Stimulated activated CD4-positive, alpha-beta T cell treated with anti-CD3 and anti-CD28 coated beads, Interleukin-12 subunit alpha, Interleukin-12 subunit beta, amount 100 ng/mL, for 48 hours (primary cell): ENCODE measurements around the gene KAT5.
A peak's percentile ranks its signal among the peaks of the same experiment; 100 is the strongest.
"Not testable (repeated sequence)": the region's sequence is repeated elsewhere in the genome, so short reads cannot be mapped to it uniquely, and the experiment has no call there.

ENCODE experiments used
- DNase-seq, 3 donors: peaks; one replicate each; pipeline ENCODE4 v3.0.0-alpha.2; 2020; ENCODE audit warnings: low read depth in 2 of 3, low spot score in 1 of 3

KAT5 gene

GRCh38 chr11:65743681-65744025 lies 31.6 kb downstream of the KAT5 start:
- no peak for DNase-seq

DNA sequence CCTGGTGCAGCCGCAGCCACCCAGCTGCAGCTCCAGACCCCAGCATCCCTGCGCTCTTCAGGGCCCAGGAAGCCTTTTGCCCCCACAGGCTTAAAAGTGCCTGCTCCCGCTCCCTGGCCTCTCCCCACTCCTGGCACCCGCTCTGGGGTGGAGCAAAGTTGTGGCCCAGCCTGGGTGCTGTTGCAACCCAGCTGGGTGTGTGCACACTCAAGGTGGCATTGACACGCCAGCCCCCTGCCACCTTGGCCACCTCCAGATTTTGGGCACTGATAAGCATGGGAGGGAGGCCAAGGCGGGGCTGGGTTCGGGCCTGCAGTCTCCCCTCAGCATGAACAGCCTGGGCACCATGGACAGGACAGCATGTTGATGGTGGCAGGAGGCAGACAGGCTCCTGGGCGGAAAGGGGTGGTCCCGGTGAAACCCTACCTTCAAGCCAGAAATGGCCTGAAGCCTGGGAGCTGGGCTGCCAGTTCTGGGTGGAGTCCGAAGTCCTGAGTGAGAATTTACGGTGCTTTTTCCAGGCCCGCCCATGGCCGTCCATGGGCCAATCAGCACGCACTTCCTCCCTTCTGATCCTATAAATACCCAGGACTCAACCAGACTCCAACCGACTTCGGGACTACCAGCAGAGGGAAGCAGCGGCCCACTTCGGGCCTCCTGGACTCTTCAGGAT lies 32.1 kb downstream of the KAT5 start:
- DNase-seq: peak in 1 of 3 donors; percentile 3

DNA sequence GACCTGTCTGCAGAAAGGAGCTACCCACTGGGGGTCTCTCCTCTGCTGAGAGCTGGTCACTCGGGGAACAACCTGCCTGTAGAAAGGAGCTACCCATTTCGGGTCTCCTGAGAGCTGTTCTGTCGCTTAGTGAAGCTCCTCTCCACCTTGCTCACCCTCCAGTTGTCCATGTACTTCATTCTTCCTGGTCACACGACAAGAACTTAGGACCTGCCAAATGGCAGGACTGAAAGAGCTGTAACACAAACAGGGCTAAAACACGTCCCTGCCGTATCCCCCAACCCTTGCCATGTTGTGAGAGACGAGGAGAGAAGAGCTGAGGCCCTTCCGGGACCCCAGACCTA lies 32.6 kb downstream of the KAT5 start:
- no peak for DNase-seq

DNA sequence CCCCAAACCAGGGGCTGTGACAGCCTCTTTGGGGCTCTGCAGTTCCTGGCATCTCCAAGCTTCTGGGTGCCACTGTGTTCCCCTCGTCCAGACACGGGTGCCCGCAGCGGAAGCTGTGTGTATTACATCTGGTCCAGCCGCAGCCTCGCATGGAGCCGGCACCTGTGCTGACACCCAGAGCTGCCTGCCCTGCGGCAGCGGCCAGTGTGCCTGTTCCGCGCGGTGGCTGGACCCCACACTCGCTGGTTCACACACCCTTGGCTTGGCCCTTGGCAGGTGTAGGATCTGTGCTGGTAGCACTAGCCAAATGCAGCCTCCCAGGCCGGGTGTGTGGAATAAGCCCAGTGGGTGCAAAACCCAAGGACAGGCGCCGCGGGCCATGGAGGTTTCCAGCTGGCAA lies 33.0 kb downstream of the KAT5 start:
- no peak for DNase-seq

- not testable (repeated sequence) for DNase-seq
These were observed 50.1 kb downstream of the KAT5 start for GRCh38 chr11:65762169-65762568.

DNA sequence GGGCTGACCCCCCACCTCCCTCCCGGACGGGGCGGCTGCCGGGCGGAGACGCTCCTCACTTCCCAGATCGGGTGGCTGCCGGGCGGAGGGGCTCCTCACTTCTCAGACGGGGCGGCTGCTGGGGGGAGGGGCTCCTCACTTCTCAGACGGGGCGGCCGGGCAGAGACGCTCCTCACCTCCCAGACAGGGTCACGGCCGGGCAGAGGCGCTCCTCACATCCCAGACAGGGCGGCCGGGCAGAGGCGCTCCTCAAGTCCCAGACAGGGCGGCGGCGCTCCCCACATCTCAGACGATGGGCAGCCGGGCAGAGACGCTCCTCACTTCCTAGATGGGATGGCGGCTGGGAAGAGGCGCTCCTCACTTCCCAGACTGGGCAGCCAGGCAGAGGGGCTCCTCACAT lies 50.8 kb downstream of the KAT5 start:
- DNase-seq: not testable (repeated sequence)

DNA sequence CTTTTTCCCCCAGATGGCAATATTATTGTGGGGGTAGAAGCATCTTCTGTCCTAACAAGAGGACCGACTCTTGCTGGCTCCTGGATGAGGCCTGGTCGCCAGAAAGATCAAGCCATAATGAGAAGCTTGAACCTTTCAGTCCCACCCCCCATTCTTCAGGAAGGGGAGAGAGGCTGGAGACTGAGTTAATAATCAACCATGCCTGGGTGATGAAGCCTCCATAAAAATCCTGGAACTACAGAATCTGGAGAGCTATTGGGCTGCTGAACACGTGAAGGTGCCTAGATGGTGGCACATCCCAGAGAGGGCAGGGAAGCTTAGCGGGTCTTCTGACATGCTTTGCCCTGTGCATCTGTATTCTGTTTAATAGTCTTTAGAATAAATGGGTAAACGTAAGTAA lies 52.4 kb downstream of the KAT5 start:
- no peak for DNase-seq

GRCh38 chr11:65766535-65766934 lies 54.5 kb downstream of the KAT5 start:
- DNase-seq: no peak

GRCh38 chr11:65767406-65767805 lies 55.4 kb downstream of the KAT5 start:
- no peak for DNase-seq

DNA sequence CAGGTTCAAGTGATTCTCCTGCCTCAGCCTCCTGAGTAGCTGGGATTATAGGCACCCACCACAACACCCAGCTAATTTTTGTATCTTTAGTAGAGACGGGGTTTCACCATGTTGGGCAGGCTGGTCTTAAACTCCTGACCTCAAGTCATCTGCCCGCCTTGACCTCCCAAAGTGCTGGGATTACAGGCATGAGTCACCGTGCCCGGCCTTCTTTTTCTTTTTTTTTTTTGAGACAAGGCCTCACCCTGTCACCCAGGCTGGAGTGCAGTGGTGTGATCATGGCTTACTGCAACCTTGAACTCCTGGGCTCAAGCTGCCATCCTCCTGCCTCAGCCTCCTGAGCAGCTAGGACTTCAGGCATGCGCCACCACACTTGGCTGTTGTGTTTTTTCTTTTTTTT lies 55.8 kb downstream of the KAT5 start:
- DNase-seq: not testable (repeated sequence)
